T-helper 2 cell (primary cell): ENCODE data around the gene ABCA3.
A peak's percentile ranks its signal among the peaks of the same experiment; 100 is the strongest.
"Not testable (repeated sequence)": the region's sequence is repeated elsewhere in the genome, so short reads cannot be mapped to it uniquely, and the experiment has no call there.

ENCODE experiments used
- DNase-seq, 5 experiments: peaks; one replicate each; pipeline versions ENCODE4 v3.0.0 to v3.0.0-alpha.2; 2012 to 2022

The ABCA3 gene

DNA sequence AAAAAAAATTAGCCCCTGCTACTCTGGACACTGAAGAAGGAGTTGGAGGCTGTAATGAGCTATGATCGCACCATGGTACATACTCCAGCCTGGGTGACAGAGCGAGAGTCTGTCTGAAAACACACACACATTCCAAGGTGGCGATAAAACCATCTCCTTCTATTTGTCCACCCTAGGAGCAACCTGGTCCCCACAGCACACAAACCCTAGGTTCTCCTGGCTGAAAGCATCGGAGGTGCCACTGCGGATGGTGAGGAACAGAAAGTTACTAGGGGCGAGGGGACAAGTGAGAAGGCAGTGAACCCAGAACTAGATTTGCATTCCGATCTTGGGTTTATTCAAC is 87.8 kb downstream of the ABCA3 start:
- no peak for DNase-seq

DNA sequence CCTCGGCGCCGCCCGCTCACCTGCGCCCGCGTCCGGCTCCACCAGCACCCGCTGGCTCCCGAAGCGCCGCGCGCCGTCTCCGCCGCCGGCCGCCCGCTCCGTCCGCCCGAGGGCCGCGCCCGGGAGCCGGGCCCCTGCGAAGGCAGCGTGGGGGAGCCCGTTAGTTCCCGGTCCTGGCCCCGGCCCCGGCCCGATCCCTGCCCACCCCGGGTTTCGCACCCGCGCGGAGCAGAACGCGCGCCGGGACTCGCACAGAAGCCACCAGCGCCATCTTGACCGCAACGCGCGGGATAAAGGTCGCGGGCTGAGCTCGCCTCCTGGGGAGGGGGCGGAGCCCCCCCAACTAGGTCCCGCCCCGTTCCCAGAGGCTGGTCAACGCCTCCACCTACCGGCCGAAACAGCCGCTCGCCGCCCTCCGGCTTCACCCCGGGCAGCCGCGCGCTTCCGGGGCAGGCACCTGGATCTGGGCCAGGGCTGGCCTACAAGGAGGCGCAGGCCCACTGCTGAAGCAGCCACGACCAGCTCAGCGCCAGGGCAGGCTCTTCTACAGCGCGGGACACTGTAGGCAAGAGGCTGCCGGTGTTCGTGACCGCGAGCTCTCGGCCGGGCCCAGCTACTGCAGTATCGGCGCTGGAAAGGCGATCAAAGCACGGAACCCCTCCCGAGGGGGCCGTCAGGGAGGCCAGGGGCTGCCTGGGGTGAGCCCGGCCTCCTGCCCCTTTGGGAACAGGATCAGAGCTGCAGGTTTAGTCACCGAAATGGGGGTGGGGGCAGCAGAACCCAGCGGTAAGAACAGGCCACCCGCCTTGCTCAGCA is 89.0 kb downstream of the ABCA3 start, which contains the start of gene ECI1:
ECI1 (minus strand) TSS at position 292 of the 816 bp plus-strand sequence; CDS start at position 271, 21 bp downstream.
- peak; percentile 57 to 84 (median 67) for DNase-seq

DNA sequence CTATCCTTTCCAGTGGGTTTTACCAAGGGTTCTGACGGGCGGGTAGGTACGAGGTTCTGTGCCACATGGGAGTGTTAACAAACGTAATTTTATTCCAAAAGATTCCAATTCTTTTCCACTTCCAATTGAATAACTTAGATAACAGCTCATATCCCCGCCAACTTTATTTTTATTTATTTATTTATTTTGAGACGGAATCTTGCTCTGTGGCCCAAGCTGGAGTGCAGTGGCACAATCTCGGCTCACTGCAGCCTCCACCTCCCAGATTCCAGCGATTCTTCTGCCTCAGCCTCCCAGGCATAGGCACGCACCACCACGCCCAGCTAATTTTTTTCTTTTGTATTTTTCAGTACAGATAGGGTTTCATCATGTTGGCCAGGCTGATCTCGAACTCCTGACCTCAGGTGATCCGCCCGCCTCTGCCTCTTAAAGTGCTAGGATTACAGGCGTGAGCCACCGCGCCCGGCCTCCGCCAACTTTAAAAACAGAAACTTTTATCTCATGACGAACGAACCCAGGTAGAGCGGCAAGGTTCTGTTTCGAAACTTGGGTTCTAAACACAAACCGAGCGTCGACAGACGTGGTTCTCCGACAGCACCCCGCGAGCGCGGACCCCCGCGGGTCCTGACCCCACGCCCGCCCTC is 89.8 kb downstream of the ABCA3 start:
- DNase-seq, result peak in 3 of 5 experiments; percentile 36 to 53 (median 40)

DNA sequence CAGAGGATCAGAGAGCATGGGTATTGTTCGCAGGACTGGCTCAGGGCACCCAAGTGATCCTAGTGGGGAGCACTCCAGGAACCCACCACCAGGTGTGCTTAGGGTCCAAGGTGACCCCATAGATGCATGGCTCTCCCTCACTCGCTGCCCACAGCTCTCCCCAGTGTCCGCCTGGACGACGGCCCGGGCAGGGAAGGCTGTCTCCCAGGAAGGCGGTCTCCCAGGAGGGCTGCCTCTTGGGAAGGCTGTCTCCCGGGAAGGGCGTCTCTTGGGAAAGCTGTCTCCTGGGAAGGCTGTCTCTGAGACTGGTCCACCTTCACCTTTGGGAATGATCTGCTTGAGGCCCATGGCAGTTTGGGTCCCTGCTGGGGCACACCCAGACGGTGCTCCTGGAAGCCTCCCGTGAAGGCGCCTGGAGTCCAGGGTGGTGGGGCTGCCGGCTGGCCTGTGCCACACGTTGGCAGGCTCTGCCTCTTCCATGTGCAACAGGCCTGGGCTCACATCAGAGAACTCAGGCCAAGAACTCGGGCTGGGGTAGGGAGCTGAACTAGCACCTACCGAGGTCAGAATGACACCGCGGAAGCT is 94.1 kb downstream of the ABCA3 start:
- DNase-seq, result no peak

DNA sequence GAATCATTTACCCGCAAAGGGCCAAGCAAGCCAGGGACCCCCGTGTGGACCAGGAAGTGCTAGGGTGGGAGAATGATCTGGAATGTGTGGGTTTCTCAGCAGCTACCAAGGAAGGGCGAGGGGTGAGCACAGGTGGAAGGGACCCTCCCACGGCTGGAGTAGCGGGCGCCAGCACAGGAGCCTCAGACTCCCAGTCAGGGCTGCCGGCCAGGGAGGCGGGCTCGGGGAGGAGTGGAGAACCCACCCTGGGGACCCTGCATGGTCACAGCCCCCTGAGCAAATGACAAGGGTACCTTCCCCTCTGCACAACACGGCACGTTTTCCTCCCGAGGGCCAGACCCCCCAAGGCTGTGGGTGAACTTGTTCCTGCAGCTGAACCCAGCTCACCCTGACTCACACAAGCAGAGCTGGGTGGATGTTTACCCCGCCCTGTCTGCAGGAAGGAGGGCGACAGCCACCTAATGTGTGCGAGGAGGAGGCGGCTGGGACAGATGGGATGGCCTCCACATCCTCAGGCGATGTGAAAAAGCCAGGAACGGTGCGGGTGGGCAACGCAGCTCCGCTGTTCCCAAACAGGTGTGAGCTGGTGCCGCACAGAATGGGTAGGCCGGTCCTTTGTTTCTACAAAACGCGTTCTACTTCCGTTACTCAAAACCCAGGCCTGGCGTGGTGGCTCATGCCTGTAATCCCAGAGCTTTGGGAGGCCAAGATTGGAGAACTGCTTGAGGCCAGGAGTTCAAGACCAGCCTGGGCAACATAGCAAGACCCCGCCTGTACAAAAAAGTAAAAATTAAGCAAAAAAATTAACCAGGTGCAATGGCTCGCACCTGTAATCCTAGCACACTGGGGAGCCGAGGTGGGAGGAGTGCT is 95.4 kb downstream of the ABCA3 start:
- DNase-seq, result no peak

DNA sequence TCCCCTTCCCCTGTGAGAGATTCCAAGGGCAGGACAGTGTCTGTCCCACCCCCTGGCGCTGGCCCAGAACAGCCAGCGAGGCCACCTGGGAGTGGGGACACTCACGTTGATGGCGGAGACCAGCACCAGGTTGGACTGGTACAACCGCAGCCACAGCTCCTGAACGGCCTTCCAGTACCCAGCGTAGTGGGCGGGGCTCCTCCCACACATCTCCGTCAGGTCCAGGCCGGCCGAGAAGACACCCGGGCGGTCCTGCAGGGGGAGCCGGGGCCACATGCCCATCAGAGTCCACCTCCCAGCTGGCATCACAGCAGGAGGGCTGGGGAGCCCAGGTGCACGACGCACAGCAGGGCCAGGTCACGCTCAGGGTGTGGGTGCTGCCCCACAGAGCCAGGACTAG is 96.2 kb downstream of the ABCA3 start:
- no peak for DNase-seq

DNA sequence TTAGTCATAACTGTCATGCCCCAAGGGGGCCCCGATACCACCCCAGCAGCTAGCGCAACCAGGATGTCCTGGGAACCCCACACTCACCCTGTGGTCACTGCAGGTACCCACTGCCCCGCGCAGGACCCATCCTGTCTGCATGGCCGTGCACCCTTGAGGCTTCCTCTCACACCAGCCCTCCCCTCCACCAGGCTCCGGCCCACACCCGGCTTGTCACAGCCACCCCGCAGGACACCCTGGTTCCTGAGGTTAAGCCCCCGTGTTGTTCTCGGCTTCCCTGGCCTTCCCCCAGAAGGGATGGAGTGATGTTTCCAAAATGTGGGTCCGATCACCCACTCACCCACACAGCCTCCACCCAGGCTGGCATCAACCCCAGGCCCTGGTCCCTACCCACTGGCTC is 96.7 kb downstream of the ABCA3 start:
- no peak for DNase-seq

DNA sequence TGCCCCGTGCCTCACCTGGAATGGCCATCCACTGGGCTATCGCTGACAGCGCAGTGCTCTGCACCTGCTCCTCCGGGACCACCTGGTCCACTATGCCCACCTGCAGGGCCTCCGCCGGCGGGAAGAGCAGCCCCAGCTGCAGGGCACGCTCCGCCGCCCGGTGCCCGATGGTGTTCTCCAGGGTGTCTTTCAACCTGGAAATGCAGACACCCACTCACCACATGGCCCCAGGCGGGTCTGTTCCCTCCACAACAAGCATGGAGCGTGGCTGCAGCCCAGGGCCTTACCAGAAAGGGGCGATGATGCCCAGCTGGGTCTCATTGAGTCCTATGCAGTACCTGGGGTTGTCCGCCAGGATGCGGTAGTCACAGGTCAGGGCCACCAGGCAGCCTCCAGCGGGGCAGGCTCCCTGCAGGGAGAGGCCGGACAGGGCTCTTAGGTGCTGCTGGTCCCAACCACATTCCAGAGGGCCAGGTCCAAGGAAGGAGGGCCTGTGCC is 97.4 kb downstream of the ABCA3 start:
- DNase-seq, result no peak

DNA sequence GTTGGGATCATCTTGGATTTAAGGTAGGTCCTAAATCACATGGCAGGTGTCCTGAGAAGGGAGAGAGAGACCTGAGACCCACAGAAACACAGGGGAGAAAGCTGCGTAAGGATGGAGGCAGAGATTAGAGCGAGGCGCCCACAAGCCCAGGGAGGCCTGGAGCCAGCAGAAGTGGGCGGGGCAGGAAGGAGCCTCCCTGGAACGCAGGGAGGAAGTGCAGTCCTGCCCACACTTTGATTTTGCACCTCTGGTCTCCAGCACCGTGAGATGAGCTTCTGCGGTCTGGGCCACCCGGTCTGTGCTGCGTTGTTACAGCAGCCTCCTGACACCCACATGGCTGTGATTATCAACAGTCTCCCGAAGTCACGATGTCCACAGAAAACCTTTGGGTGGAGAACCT is 97.9 kb downstream of the ABCA3 start:
- no peak for DNase-seq

DNA sequence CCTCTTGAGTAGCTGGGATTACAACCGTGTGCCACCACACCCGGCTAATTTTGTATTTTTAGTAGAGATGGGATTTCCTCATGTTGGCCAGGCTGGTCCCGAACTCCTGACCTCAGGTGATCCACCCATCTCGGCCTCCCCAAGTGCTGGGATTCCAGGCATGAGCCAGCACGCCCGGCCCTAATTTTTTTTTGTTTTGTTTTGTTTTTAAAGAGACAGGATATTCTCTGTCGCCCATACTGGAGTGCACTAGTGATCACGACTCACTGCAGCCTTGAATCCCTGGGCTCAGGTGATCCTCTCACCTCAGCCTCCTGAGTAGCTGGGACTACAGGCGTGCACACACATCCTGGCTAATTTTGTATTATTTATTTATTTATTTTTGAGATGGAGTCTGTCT is 100.2 kb downstream of the ABCA3 start:
- not testable (repeated sequence) for DNase-seq

DNA sequence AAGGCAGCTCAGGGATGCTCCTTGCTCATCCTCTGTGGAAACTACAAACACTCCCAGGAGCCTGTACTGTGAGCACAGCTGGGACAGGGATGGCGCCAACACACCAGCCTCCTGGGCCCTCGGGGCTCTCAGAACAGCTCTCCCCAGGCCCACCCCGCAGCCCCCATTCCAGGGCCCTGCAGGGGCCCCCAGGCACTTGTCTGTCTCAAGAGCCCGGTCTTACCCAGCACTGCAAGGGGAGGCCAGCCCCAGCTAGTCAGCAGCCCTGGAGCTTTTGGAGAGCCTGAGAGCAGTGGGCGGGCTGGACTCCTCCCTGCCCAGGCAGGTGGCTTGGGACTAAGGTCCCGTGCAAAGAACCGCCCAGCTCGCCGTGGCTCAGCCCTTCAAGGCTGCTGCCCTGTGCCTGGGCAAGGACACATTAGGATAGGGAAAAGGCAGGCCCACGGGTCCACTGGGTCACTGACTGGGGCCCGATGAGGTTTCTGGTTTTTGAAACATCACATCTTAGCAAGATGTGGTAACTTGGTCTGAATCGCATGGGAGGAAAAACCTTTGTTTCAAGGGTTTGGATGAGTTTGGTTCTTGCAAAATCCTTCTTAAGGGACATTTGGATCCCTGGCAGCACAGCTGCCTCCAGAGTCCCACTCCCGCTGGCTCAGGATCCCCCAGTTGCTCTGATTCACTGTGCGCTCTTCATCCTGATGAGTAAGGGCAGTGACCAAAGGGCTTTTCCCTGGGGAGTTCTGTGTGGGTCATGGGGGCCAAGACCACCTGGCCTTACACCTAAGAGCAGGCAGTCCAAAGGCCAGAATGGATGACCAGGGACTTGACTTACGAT is 101.5 kb downstream of the ABCA3 start:
- no peak for DNase-seq

DNA sequence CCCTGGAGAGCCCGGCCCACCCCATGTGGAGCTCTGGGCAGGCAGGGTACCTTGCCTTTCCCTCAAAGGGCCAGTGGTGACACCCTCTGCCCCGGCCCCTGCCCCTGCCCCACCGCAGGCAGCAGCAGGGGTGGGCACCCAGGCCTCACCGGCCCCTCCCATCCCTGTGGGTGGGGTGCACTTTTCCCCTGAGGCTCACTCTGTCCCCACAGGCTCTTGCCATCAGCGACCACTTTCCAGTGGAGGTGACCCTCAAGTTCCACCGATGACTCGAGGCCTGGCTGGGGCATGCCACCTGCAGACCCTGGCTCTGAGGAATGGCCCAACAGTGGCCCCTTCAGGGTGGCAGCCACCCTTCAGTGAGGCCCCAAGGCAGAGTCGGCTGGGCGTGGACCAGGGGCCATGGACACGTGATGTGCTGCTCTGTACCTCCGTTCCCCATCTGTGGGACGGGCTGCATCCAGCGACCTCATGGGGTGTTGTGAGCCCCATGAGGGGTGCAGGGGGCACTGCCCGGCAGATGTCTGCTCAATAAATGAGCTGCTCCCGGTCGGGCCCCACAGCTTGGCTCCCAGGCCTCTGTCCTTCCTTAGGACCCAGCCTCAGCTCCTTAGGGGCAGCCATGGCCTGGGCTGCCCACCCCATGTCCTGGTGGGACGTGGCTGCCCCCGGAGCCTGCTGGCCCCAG is 102.2 kb downstream of the ABCA3 start:
- DNase-seq, result no peak

DNA sequence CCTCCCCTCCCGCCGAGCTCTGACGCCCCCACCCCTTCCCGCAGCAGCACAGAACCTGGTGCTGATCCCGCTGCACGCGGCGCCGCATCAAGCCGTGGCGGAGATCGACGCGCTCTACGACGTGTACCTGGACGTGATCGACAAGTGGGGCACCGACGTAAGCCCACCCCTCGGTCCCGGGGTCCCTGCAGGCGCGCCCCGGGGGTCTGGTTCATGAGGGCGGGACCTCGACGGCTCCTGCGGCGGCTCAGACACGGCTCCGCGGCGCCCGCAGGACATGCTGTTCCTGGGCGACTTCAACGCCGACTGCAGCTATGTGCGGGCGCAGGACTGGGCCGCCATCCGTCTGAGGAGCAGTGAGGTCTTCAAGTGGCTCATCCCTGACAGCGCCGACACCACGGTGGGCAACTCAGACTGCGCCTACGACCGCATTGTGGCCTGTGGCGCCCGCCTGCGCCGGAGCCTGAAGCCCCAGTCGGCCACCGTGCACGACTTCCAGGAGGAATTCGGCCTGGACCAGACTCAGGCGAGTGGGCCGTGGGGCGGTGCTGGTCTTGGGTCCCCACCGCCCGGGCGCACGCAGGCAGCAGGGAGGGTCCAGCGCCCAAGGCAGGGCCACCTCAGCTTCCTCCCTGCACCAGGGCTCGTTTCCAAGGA is 102.9 kb downstream of the ABCA3 start:
- no peak for DNase-seq

DNA sequence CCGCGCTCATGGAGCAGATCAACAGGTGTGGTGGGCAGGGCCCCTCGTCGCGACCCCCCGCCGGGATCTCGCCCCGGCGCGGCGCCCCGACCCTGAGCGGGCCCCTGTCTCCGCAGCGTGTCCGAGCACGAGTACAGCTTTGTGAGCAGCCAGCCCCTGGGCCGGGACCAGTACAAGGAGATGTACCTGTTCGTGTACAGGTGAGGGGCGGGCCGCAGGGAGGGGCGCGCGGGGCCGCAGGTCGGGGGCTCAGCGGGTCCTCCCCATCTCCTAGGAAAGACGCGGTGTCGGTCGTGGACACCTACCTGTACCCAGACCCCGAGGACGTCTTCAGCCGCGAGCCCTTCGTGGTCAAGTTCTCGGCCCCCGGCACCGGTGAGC is 103.4 kb downstream of the ABCA3 start:
- DNase-seq, result no peak

DNA sequence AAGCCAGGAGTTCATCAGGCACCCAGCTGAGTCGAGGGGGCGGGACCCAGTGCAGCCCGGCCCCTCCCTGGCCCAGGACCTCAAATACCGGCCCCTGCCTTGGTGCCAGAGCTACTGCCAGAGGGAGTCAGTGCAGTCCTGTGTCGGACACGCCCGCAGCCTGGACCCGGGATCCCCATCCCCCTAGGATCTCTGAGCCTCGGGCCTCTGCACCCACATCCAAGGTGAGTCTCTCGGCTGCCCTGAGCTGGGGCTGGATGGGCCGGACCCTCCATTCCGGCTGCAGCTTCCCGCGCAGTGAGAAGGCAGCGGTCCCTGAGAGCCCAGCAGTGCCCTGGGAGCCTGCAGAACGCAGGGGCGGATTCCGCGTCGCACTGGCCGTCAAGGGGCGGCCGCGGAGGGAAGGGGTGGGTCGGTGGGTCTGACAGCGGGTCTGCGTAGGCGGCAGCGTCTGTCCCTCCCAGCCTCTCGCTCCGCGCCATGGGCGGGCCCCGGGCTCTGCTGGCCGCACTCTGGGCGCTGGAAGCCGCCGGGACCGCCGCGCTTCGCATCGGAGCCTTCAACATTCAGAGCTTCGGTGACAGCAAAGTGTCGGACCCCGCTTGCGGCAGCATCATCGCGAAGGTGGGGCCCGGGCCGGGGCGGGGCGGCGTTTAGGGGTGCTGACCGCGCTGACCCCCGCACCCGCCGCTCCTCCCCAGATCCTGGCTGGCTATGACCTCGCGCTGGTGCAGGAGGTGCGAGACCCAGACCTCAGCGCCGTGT is 104.0 kb downstream of the ABCA3 start, which contains the start of gene DNASE1L2:
DNASE1L2 (plus strand) TSS at position 108 of the 765 bp plus-strand sequence; CDS start at position 481, 373 bp downstream.
- DNase-seq, result no peak

DNA sequence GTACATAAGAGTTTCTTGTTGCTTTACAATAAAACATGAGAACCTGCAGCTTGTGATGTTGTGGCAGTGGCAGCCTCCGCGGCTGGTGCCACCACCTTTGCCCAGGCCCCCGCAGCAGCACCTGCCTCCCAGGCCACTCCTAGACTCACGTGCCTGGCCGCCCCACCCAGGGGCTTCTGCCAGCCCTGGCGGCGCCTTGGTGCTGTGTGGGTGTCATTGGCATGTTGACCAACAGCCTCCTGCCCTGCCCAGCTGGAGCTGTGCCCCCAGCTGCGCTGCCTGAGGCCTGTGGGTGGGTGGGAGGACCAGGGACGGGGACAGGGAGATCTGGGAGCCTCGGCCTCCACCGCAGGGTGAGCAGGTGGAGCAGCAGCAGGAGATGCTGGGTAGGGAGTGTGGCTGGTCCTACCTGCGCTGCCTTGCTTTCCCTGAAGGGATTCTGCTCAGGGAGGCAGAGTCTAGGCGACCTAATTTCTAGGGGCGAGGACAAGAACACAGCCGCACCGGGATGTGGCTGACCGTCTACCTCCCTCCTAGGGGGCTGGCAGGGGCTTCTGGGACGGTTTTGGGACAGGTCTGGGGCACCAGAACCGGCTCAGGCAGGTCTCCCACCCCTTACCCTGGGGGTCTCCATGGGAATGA is 104.7 kb downstream of the ABCA3 start:
- DNase-seq, result no peak

DNA sequence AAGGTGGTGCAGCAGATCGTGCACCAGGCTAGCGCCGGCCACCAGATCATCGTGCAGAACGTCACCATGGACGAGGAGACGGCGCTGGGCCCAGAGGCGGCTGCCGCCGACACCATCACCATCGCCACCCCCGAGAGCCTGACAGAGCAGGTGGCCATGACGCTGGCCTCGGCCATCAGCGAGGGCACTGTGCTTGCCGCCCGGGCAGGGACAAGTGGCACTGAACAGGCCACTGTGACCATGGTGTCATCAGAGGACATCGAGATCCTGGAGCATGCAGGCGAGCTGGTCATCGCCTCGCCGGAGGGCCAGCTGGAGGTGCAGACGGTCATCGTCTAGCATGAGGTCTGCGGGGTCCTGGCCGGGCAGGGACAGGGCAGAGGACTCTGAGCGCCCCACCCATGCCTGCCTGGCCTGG is 105.3 kb downstream of the ABCA3 start:
- DNase-seq, result no peak

DNA sequence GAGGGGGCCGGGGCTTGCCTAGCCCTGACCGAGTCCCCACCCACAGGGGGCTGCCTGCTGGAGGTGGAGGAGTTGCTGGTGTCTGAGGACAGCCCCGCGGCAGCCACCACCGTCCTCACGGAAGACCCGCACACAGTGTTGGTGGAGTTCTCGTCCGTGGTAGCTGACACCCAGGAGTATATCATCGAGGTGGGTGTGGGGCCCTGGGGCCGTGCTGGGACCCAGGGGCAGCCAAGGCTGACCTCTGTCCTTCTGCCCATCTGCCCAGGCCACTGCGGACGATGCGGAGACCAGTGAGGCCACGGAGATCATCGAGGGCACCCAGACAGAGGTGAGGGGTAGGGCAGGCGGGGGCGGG is 105.7 kb downstream of the ABCA3 start:
- no peak for DNase-seq
